Measurements from ENCODE around the gene MGAT4A. TPM values are rescaled to one million over a fixed set of nuclear protein-coding genes. Genes with fewer than 3 reads are reported as not detected.

The MGAT4A gene
- total RNA-seq, 3 donors from 2014 or later (not counting 1 experiment from before 2014, with no cell fraction given): 91.6 to 114 (median 96.4) TPM

DNA sequence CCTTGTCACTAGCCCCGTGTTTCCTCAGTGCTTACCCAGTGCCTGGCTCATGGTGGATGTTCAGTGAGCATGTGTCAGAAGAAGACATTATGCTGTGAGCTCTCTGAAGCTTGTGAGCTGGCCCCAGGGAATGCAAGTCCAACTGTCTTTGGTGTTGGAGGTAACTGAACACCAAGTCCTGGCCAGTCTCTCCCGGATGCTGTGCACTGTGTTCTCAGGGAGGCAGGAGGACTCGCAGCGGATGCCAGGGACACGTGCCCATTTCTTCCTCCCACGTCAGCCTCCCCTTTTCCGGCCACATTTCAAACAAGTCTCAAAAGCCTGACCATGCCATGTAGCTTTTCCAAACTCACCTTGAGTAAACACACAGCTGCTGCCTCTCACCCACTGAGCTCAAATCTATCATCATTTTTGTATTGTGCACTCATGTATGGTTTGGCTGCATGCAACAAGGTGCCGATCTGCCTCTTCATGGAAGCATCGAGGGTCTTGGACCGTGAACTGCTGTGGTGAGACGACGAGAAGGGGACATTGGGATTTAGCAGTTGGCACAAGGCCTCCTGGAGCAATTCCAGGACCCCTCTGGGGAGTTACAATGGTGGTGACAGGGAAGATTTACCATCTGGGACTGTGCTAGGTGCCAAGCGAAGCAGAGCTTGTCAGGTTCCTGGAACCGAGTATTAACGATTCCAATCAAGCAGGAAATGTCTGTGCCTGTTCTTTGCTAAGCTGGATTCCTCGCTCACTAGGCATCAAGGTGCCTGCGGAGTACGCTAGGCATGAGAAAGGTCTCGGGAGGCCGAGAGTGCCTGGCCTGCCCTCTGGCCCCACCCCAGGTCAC, 44.4 kb upstream of the MGAT4A start:
- H3K9me3 ChIP-seq (ENCODE audit: control insufficient read depth, insufficient read depth, low read length): no peaks in the 10 kb centered on the region
- H3K4me1 ChIP-seq (ENCODE audit: control insufficient read depth, insufficient read depth, low read length): peaks cover 30% of the 10 kb centered on the region
- ATAC-seq (no peak), DNase-seq (no peak)
- H3K4me3 ChIP-seq (ENCODE audit: low read length): no peak overlapping the region
- H3K27ac ChIP-seq (ENCODE audit: low read length): no peak overlapping the region
- H3K36me3 ChIP-seq (ENCODE audit: control insufficient read depth, insufficient read depth, low read length): no peaks in the 10 kb centered on the region
- no peaks in the 10 kb centered on the region for H3K9me3 Mint-ChIP-seq
- H3K27me3 Mint-ChIP-seq (ENCODE audit: low read depth in 2 of 2): no peaks in the 10 kb centered on the region
- TF ChIP-seq, protein P1, sequence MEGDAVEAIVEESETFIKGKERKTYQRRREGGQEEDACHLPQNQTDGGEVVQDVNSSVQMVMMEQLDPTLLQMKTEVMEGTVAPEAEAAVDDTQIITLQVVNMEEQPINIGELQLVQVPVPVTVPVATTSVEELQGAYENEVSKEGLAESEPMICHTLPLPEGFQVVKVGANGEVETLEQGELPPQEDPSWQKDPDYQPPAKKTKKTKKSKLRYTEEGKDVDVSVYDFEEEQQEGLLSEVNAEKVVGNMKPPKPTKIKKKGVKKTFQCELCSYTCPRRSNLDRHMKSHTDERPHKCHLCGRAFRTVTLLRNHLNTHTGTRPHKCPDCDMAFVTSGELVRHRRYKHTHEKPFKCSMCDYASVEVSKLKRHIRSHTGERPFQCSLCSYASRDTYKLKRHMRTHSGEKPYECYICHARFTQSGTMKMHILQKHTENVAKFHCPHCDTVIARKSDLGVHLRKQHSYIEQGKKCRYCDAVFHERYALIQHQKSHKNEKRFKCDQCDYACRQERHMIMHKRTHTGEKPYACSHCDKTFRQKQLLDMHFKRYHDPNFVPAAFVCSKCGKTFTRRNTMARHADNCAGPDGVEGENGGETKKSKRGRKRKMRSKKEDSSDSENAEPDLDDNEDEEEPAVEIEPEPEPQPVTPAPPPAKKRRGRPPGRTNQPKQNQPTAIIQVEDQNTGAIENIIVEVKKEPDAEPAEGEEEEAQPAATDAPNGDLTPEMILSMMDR (IDR thresholded peaks at IDR 0.05): no peak
- peaks cover 27 to 28% of the 10 kb centered on the region in 2 donors for H3K4me1 Mint-ChIP-seq
- no peak overlapping the region for H3K27ac Mint-ChIP-seq
- intact Hi-C loops (cut with micrococcal nuclease): no loop called here
- no peaks in the 10 kb centered on the region for H3K36me3 Mint-ChIP-seq
- WGBS (ENCODE audit: insufficient coverage): 91% methylated on average over 20 of the region's 20 CpGs
- no peaks in the 10 kb centered on the region for H3K27me3 ChIP-seq (ENCODE audit: control insufficient read depth, insufficient read depth, low read length)
- H3K4me3 Mint-ChIP-seq: no peak overlapping the region

DNA sequence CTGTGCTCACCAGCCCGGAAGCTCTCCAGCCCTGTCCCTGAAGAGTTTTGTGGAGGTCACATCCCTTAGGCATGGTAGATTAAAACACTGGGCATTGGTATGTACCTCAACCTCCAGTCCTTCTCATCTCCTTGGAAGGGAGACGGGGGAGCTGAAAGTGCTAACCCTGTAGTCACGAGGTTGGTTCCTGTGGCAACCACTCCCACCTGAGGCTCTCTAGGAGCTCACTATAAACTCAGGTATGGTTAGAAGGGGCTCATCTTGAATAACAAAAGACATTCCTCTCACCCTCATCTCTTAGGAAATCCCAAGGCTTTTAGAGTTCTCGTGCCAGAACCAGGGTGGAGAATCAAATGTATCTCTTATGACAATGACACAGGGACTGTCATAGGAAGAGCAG, 43.0 kb upstream of the MGAT4A start:
- DNase-seq: no peak
- TF ChIP-seq, protein P1 (IDR thresholded peaks at IDR 0.05): no peak
- intact Hi-C loops (cut with micrococcal nuclease): no loop called here
- no peaks in the 10 kb centered on the region for H3K9me3 ChIP-seq (ENCODE audit: control insufficient read depth, insufficient read depth, low read length)
- H3K36me3 ChIP-seq (ENCODE audit: control insufficient read depth, insufficient read depth, low read length): no peaks in the 10 kb centered on the region
- Mint-ChIP-seq H3K9me3 (no peaks in the 10 kb centered on the region), H3K27ac (peak overlapping the region in 1 of 2 donors; percentile 0), H3K4me1 (peaks cover 36 to 38% of the 10 kb centered on the region in 2 donors), H3K4me3 (no peak overlapping the region), H3K36me3 (no peaks in the 10 kb centered on the region), H3K27me3 (ENCODE audit: low read depth in 2 of 2) (no peaks in the 10 kb centered on the region)
- WGBS (ENCODE audit: insufficient coverage): 92% methylated on average over 4 of the region's 4 CpGs
- peaks cover 43% of the 10 kb centered on the region for H3K4me1 ChIP-seq (ENCODE audit: control insufficient read depth, insufficient read depth, low read length)
- H3K4me3 ChIP-seq (ENCODE audit: low read length): no peak overlapping the region
- no peaks in the 10 kb centered on the region for H3K27me3 ChIP-seq (ENCODE audit: control insufficient read depth, insufficient read depth, low read length)
- no peak for ATAC-seq
- H3K27ac ChIP-seq (ENCODE audit: low read length): no peak overlapping the region

DNA sequence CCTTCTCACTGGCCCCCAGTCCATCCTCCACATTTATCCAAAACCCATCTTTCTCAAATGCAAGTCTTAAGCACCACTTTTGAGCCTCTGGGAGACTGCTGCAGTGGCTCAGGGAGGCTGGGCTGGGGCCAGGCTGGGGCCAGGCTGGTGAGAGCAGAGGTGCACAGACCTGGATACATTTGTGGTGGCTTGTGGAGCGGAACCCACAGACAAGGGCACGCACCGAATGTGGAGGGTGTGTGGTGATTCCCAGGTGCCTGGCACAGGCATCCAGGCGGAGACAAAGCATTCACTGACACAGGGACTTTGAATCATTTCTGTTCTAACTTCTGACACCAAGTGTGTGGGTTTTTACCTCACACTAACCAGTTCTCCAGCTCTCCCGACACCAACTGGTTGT, 42.2 kb upstream of the MGAT4A start:
- Histone ChIP-seq H3K9me3 (ENCODE audit: control insufficient read depth, insufficient read depth, low read length) (no peaks in the 10 kb centered on the region), H3K4me3 (ENCODE audit: low read length) (no peak overlapping the region), H3K27ac (ENCODE audit: low read length) (no peak overlapping the region), H3K27me3 (ENCODE audit: control insufficient read depth, insufficient read depth, low read length) (no peaks in the 10 kb centered on the region), H3K36me3 (ENCODE audit: control insufficient read depth, insufficient read depth, low read length) (no peaks in the 10 kb centered on the region), H3K4me1 (ENCODE audit: control insufficient read depth, insufficient read depth, low read length) (peaks cover 51% of the 10 kb centered on the region)
- H3K4me3 Mint-ChIP-seq: peak overlapping the region; percentile 80
- 87% methylated on average over 5 of the region's 5 CpGs for WGBS (ENCODE audit: insufficient coverage)
- TF ChIP-seq, protein P1 (IDR thresholded peaks at IDR 0.05): no peak
- no peaks in the 10 kb centered on the region for H3K27me3 Mint-ChIP-seq (ENCODE audit: low read depth in 2 of 2)
- DNase-seq (no peak), ATAC-seq (no peak)
- intact Hi-C loops (cut with micrococcal nuclease): no loop called here
- no peaks in the 10 kb centered on the region for H3K9me3 Mint-ChIP-seq
- H3K4me1 Mint-ChIP-seq: peaks cover 44 to 45% of the 10 kb centered on the region in 2 donors
- no peaks in the 10 kb centered on the region for H3K36me3 Mint-ChIP-seq
- peak overlapping the region; percentile 83 to 97 for H3K27ac Mint-ChIP-seq

Data from natural killer cell (primary cell).